Mucosa of stomach (tissue), 1 donor: ENCODE data around the gene TTF1.
A peak's percentile ranks its signal among the peaks of the same experiment; 100 is the strongest.

Experiments
- H3K27me3 ChIP-seq: one replicate; pipeline ENCODE4 v1.7.0; 2013; ENCODE audit warnings: mild to moderate bottlenecking, low read length; ENCODE audit not compliant: control insufficient read depth, insufficient read depth
- H3K36me3 ChIP-seq: one replicate; pipeline ENCODE4 v1.7.0; 2013; ENCODE audit warnings: low read length; ENCODE audit not compliant: control insufficient read depth, insufficient read depth
- H3K4me1 ChIP-seq: one replicate; pipeline ENCODE4 v1.7.0; 2013; ENCODE audit warnings: mild to moderate bottlenecking, low read length; ENCODE audit not compliant: control insufficient read depth, insufficient read depth
- H3K4me3 ChIP-seq: one replicate; pipeline ENCODE4 v1.7.0; 2013; ENCODE audit warnings: low read length
- H3K9ac ChIP-seq: one replicate; pipeline ENCODE4 v1.7.0; 2013; ENCODE audit warnings: mild to moderate bottlenecking, low read length, moderate library complexity
- H3K9me3 ChIP-seq: one replicate; pipeline ENCODE4 v1.7.0; 2013; ENCODE audit warnings: mild to moderate bottlenecking, low read length, moderate library complexity; ENCODE audit not compliant: control insufficient read depth
- donor health status: Pancreatic carcinoma.

Gene TTF1

DNA sequence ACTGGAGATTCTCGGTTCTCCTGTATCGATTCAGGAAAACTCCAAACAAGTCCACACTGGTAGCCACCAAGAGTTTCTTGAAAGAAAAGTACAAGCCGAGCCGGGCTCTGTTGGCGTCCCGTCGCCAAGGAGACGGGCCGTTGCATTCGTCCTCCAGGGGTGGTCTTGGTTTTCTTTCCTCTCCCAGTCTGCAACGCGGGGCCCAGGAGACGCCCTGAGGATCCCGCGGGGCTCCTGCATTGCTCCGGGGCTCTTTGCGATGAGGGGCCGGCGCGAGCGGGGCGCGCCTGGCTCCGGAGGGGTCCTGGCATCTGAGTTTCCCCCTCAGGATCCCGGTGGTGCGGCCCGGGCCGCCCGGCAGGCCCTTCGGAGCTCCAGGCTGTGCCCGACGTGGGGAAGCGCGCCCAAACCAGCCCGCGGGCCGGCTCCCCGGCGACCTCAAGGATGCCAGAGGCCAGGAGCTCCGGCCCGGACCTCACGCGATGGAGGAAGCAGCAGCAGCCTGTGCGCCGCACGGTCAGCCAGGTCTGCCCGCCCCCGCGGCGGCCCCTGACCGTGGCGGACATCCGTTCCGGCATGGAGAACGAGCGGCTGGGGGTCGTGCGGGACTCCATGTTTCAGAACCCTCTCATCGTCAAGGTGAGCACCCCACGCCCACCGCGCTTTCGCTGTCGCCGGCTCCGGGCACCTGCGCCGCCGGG is 3.3 kb upstream of the TTF1 start, which contains the start of gene CFAP77:
CFAP77 (plus strand) TSS at position 384 of the 701 bp plus-strand sequence; CDS start at position 445, 61 bp downstream.
- H3K9ac ChIP-seq = peak within 1 kb of the TSS; percentile 29
- no peaks in the 10 kb centered on the region for H3K9me3 ChIP-seq
- H3K4me1 ChIP-seq = peaks cover 25% of the 10 kb centered on the region
- peaks cover 46% of the 10 kb centered on the region for H3K27me3 ChIP-seq
- H3K4me3 ChIP-seq = no peak within 1 kb of the TSS
- no peaks in the 10 kb centered on the region for H3K36me3 ChIP-seq

DNA sequence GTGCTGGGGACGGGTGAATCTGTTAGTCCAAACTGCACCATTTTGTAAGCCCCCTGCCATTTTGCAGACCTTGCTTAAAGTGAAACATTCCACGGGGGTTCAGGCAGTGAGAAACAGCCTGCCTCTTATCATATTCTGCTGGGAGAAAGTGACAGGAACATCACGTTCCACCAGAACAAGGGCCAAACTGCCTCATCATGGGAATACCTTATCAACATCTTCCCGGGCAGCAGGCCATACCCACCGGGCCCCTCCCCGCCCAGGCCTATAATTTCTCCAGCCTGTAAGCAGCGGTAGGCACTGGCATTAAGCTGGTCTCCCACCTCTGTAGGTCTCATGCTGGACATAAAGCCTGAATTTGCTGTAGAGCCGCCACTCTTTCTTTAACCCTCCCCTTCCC is 1.9 kb upstream of the TTF1 start:
- Histone ChIP-seq H3K9ac (no peak overlapping the region), H3K27me3 (peaks cover 31% of the 10 kb centered on the region), H3K36me3 (no peaks in the 10 kb centered on the region), H3K9me3 (no peaks in the 10 kb centered on the region), H3K4me1 (peaks cover 25% of the 10 kb centered on the region), H3K4me3 (no peak overlapping the region)

DNA sequence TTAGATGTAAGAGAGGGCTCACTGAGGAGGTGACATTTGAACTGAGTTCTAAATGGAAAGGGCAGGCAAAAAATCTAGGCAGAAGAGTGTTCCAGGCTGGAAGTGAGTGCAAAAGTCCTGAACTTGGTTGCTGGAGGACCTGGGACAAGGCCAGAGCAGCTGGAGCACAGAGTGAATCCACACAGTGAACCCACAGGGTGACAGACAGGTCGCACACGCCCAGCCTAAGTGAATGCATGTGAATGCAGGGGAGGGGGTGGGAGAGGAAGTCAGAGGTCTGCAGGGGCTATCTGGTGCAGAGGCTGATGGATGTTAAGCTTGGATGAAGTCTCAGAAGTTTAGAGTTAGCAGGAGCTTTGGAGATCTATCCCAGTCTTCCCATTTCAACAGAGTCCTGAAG is 556 bp upstream of the TTF1 start:
- Histone ChIP-seq H3K4me1 (peaks cover 25% of the 10 kb centered on the region), H3K9me3 (no peaks in the 10 kb centered on the region), H3K4me3 (peak overlapping the region; percentile 65), H3K9ac (peak overlapping the region; percentile 84), H3K36me3 (no peaks in the 10 kb centered on the region), H3K27me3 (peaks cover 30% of the 10 kb centered on the region)

DNA sequence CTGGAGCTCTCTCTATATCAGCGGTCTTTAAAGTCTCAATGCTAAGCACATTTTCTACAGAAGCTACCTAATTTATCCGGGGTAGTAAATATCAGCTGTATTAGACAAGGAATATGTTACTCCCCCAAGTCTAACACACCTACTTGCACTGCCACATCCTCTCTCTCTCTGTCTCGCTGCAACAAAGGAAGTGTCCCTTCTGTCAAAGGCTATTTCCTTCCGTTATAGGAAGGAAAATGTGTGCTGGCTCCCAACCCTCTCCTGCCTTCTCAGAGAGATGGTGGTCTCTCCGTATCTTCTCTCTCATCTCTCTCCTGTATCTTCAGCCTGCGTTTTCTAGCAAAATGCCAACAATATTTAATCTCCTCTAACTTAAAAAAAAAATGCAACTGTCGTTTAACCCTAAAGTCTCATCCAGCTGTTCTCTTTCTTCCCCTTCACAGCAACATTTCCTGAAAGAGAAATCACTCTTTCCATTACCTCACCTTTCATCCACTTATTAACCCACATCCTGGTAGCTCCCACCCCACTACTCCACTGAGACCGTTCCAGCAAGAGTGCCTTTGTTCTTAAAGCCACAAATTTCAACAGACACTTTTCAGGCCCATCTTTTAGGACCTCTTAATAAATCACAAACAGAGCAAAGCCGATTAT is 2.3 kb downstream of the TTF1 start:
- Histone ChIP-seq H3K4me3 (no peak overlapping the region), H3K27me3 (peaks cover 3% of the 10 kb centered on the region), H3K9me3 (no peaks in the 10 kb centered on the region), H3K36me3 (no peaks in the 10 kb centered on the region), H3K9ac (no peak overlapping the region), H3K4me1 (peaks cover 12% of the 10 kb centered on the region)

DNA sequence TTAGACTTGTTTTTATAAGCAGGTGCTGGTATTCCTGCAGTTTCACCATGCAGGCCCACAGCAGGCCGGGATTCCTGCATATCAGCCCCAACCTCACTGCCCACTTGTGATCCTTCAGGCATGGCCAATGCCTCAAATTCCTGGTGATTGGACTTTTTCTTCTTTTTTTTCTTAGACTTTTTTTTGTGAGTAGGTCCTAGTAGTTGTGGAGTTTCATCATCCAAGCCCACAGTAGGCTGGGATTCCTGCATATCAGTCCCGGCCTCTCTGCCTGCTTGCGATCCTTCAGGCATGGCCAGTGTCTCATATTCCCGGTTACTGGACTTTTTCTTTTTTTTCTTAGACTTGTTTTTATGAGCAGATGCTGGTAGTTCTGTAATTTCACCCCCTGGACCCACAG is 4.8 kb downstream of the TTF1 start:
- no peaks in the 10 kb centered on the region for H3K9me3 ChIP-seq
- H3K36me3 ChIP-seq = no peaks in the 10 kb centered on the region
- H3K9ac ChIP-seq = no peak overlapping the region
- H3K4me1 ChIP-seq = peaks cover 9% of the 10 kb centered on the region
- H3K4me3 ChIP-seq = no peak overlapping the region
- no peaks in the 10 kb centered on the region for H3K27me3 ChIP-seq

DNA sequence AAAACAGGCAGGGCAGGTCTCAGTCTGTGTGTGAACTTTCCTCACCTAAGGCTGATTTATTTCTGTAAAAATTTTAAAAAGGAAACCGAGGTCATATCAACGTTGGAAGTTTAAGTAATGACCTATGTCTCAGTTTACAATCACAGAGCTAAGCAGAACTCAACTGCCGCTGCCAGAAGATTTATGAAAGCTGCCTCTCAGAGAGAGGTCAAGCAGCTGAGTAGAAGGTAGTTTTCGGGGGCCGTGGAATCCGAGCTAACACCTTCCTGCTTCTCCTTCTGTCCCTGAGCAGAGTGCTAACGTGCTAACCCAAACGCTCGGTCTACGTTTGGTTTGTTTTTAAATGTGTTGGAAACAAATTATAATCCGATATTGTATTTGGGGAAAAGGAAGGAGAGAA is 11.1 kb downstream of the TTF1 start:
- H3K9me3 ChIP-seq = no peaks in the 10 kb centered on the region
- H3K36me3 ChIP-seq = peaks cover 4% of the 10 kb centered on the region
- H3K27me3 ChIP-seq = no peaks in the 10 kb centered on the region
- H3K4me1 ChIP-seq = no peaks in the 10 kb centered on the region
- no peak overlapping the region for H3K4me3 ChIP-seq
- no peak overlapping the region for H3K9ac ChIP-seq

DNA sequence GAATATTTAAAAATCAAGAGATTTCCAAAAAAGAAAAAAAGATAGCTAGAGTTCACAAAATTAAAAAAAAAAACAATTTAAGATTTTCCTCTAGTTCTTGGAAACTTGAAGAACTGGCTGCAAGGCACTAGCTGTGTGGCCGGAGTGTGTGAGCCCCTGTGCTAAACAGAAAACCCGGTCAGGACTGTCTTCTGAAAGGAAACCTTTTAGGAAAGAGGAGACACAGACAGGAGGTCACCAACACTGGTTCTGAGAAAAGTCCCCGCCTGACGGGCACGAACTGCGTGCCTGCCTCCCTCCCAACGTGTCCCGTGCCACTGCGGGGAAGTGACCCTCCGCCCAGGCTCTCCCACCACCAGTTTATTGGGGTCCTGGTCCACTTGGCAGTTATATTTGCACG is 15.2 kb downstream of the TTF1 start:
- no peaks in the 10 kb centered on the region for H3K27me3 ChIP-seq
- H3K9ac ChIP-seq = no peak overlapping the region
- no peak overlapping the region for H3K4me3 ChIP-seq
- H3K36me3 ChIP-seq = peaks cover 4% of the 10 kb centered on the region
- H3K4me1 ChIP-seq = no peaks in the 10 kb centered on the region
- no peaks in the 10 kb centered on the region for H3K9me3 ChIP-seq

DNA sequence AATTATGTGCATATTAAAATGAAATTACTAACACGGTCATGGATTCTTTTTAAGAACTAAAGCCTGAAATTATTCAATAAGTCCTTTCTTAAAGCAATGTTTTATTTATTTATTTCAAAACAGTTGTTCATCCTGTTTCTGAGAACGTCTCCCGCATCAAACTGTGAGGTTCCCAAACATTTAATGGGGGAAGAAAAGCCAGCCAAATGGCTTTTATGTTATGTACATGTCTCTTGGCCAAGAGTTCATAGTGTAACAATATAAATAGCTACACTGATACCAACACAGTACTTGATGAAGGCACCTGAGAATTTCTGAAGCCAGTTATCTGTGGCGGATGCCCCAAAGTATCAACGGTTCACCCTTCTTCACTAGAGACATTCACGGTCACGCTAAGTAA is 15.7 kb downstream of the TTF1 start:
- no peak overlapping the region for H3K9ac ChIP-seq

DNA sequence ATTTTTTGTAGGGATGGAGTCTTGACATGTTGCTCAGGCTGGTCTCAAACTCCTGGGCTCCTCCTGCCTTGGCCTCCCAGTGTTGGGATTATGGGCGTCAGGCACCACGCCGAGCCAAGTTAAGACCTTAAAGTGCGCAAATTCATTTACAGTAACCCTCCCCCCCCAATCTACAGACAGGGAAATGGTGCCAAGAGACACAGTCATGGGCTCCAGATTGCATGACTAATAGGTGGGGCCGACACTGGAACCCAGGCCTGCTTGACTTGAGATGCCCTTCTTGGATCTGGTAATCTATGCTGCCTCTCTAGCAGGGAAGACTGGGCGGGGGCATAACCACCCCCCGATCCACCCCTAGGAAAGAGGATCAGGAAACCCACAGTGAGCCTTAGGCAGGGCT is 19.5 kb downstream of the TTF1 start:
- Histone ChIP-seq H3K27me3 (no peaks in the 10 kb centered on the region), H3K4me1 (no peaks in the 10 kb centered on the region), H3K9ac (no peak overlapping the region), H3K9me3 (no peaks in the 10 kb centered on the region), H3K36me3 (peaks cover 4% of the 10 kb centered on the region), H3K4me3 (no peak overlapping the region)

More for the DNA sequence above, 15.7 kb downstream of the TTF1 start:
- Histone ChIP-seq H3K27me3 (no peaks in the 10 kb centered on the region), H3K36me3 (peaks cover 4% of the 10 kb centered on the region), H3K4me1 (no peaks in the 10 kb centered on the region), H3K9me3 (no peaks in the 10 kb centered on the region), H3K4me3 (no peak overlapping the region)

DNA sequence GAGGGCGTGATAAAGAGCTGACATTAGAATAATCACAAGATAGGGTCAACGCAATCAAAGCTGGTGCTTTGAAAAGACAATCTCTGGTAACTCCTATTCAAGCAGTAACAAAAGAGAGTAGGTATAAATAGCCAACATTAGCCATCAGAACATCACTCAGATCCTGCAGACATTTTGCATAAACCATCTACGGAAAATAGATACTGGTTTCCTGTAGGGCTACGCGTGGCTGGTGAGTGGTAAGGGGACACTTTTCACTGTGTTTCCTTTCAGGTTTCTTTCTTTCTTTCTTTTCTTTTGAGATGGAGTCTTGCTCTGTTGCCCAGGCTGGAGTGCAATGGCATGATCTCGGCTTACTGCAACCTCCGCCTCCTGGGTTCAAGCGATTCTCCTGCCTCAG is 22.3 kb downstream of the TTF1 start:
- Histone ChIP-seq H3K27me3 (no peaks in the 10 kb centered on the region), H3K4me3 (no peak overlapping the region), H3K4me1 (no peaks in the 10 kb centered on the region), H3K9ac (no peak overlapping the region), H3K9me3 (no peaks in the 10 kb centered on the region), H3K36me3 (no peaks in the 10 kb centered on the region)

DNA sequence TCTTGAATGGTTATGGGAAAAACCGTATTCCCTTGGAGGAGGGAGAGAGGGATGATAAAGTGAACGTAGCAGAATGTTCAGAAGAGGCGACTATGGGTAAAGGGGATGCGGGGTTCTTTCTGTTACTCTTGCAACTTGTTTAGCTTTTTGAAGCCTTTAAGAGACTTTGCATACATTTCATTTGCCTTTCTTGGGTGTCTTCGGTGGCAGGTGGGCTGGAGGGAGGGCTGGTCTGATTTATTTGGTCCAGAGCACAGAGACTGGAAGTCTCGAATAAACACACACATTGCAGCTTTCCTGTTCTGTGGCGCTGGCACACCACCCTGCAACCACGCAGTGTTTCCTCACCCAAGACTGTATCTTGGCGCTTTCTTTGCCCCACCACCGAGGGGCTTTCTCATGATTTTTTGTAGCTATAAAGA is 23.2 kb downstream of the TTF1 start:
- Histone ChIP-seq H3K27me3 (no peaks in the 10 kb centered on the region), H3K9me3 (no peaks in the 10 kb centered on the region), H3K9ac (no peak overlapping the region), H3K4me3 (no peak overlapping the region), H3K36me3 (peaks cover 4% of the 10 kb centered on the region), H3K4me1 (no peaks in the 10 kb centered on the region)

DNA sequence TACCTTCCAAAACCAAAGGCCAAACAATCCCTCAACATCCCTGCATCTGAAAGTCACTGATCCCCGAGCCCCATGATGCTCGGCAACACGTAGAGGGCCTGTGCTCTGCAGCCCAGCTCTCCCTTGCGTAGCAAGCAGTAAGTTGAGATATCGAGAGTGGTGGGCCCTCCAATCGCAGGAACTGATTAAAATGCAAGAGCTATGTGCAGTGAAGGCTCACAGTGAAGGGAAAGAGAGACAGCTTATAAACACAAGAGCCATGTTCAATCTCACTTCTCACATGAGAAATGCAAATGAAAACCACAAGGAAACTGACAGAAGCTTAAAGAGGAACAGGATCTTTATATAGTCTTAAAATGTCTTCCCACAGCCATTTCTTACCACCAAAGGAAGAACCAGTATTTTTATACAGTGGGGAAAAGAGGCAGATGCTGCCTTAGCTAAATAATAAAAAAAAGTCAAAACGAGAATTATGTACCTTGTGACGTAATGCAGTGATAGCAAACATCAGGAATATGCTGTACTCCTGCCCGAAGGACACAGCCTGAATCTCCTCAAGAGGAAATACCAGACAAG is 24.6 kb downstream of the TTF1 start:
- Histone ChIP-seq H3K9ac (no peak overlapping the region), H3K36me3 (peaks cover 13% of the 10 kb centered on the region), H3K4me1 (no peaks in the 10 kb centered on the region), H3K4me3 (no peak overlapping the region), H3K9me3 (no peaks in the 10 kb centered on the region), H3K27me3 (no peaks in the 10 kb centered on the region)
